PC-9 (cell line): Measurements from ENCODE around the gene FNIP2. TPM values are rescaled to one million over a fixed set of nuclear protein-coding genes. Genes with fewer than 3 reads are reported as not detected.

ENCODE experiments used
- BruUV-seq: library from RNA; stranded (reverse); fragments of 400-500 nt; replicated peaks from 2 replicates; lab custom pipeline; 2021; lab: Mats Ljungman, UMichigan
- CTCF ChIA-PET: fragments of 300-600 bp; sonication (Branson Sonifier 250); formaldehyde crosslinking; loops from one replicate; lab custom pipeline; 2022; ENCODE audit warnings: antibody characterized with exemption; lab: Charles Lee
- POLR2A ChIA-PET: fragments of 300-600 bp; sonication (Branson Sonifier 250); formaldehyde crosslinking; loops from one replicate; lab custom pipeline; 2022; ENCODE audit warnings: antibody characterized with exemption; ENCODE audit not compliant: unreplicated experiment; lab: Charles Lee
- DNase-seq, 2 experiments: peaks; one replicate each; pipeline versions ENCODE4 v3.0.0 to v3.0.0-alpha.2; 2015 to 2022; ENCODE audit warnings: mixed read lengths in 1 of 2
- H2AFZ ChIP-seq: fragments of 200-600 bp; sonication (generic); 2 replicates; pipeline ENCODE4 v1.8.1; 2017; ENCODE audit warnings: antibody characterized with exemption
- H3F3A ChIP-seq: fragments of 200-600 bp; sonication (generic); 2 replicates; pipeline ENCODE4 v1.8.1; 2017; ENCODE audit warnings: antibody characterized with exemption, mild to moderate bottlenecking, low read depth; ENCODE audit not compliant: insufficient read depth
- H3K27ac ChIP-seq: fragments of 200-600 bp; sonication (generic); 2 replicates; pipeline ENCODE4 v1.6.1; 2016; ENCODE audit warnings: mixed run types
- H3K27me3 ChIP-seq: fragments of 200-600 bp; sonication (generic); 2 replicates; pipeline ENCODE4 v1.6.1; 2016; ENCODE audit warnings: low read depth, mixed run types; ENCODE audit not compliant: insufficient read depth
- H3K36me3 ChIP-seq: fragments of 200-600 bp; sonication (generic); 2 replicates; pipeline ENCODE4 v1.6.1; 2016; ENCODE audit warnings: low read depth, mixed run types
- H3K4me1 ChIP-seq: fragments of 200-600 bp; sonication (generic); replicated peaks from 2 replicates; pipeline ENCODE4 v1.6.1; 2016; ENCODE audit warnings: mixed run types; ENCODE audit not compliant: insufficient read depth
- H3K4me2 ChIP-seq: fragments of 200-600 bp; sonication (generic); 2 replicates; pipeline ENCODE4 v1.6.1; 2017; ENCODE audit warnings: mixed run types
- H3K4me3 ChIP-seq: fragments of 200-600 bp; sonication (generic); 2 replicates; pipeline ENCODE4 v1.6.1; 2016; ENCODE audit warnings: mixed run types
- H3K79me2 ChIP-seq: fragments of 200-600 bp; sonication (generic); 2 replicates; pipeline ENCODE4 v1.6.1; 2017; ENCODE audit warnings: low read depth, mixed run types
- H3K9me2 ChIP-seq: fragments of 200-600 bp; sonication (generic); 2 replicates; pipeline ENCODE4 v1.8.1; 2017; ENCODE audit warnings: mild to moderate bottlenecking; ENCODE audit not compliant: insufficient read depth
- H3K9me3 ChIP-seq: fragments of 200-600 bp; sonication (generic); 2 replicates; pipeline ENCODE4 v1.8.1; 2016; ENCODE audit warnings: low read depth; ENCODE audit not compliant: insufficient read depth
- H4K20me1 ChIP-seq: fragments of 200-600 bp; sonication (generic); 2 replicates; pipeline ENCODE4 v1.8.1; 2017; ENCODE audit not compliant: insufficient read depth
- EZH2 ChIP-seq: fragments of 200-600 bp; sonication (generic); IDR thresholded peaks from 2 replicates; pipeline ENCODE4 v1.8.0; 2017; ENCODE audit warnings: antibody characterized with exemption, low read depth
- intact Hi-C: fragments of 100-400 bp; cut with micrococcal nuclease; formaldehyde crosslinking; loops from one replicate; pipeline ENCODE4 v1.10.0; 2022; ENCODE audit not compliant: unreplicated experiment
- total RNA-seq: library from RNA; stranded (reverse); gene quantifications from 2 replicates; pipeline ENCODE4 v1.2.3, GENCODE V29; 2021
- TF ChIP-seq, protein P1 (sequence below): fragments of 200-600 bp; sonication (generic); conservative IDR thresholded peaks from 2 replicates; pipeline ENCODE4 v1.6.1; 2017; ENCODE audit warnings: mixed run types, antibody characterized with exemption, mild to moderate bottlenecking, moderate library complexity

The FNIP2 gene
- total RNA-seq, 1 experiment from 2014 or later = 2.5 TPM

DNA sequence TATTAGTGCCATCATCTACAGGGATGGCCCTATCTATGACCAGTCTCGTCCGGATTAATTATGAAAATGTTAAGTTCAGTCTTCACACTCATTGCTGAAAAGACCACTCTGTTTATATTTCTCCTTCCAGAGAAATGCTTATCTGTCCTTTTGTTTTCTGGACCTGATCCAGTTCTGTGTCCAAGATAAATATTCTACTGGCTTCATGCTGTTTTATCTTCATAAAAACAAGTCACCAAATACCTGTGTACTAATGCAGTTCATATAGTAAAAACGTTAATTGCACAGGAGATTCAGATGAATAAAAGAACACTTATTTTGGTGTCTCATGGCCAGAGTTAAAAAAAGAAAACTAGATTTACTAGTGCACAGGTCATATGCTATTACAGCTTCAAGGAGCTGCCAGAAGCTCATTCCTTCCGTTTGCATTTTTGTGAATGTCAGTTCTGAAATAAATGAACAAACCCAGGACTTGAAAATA lies 17.3 kb downstream of the FNIP2 start:
- H3K9me2 ChIP-seq = no peaks in the 10 kb centered on the region
- no peaks in the 10 kb centered on the region for H3K36me3 ChIP-seq
- no peaks in the 10 kb centered on the region for H4K20me1 ChIP-seq
- no TSS peak for BruUV-seq
- intact Hi-C loops = no loop called here
- TF ChIP-seq EZH2 = no peak
- TF ChIP-seq, protein P1, sequence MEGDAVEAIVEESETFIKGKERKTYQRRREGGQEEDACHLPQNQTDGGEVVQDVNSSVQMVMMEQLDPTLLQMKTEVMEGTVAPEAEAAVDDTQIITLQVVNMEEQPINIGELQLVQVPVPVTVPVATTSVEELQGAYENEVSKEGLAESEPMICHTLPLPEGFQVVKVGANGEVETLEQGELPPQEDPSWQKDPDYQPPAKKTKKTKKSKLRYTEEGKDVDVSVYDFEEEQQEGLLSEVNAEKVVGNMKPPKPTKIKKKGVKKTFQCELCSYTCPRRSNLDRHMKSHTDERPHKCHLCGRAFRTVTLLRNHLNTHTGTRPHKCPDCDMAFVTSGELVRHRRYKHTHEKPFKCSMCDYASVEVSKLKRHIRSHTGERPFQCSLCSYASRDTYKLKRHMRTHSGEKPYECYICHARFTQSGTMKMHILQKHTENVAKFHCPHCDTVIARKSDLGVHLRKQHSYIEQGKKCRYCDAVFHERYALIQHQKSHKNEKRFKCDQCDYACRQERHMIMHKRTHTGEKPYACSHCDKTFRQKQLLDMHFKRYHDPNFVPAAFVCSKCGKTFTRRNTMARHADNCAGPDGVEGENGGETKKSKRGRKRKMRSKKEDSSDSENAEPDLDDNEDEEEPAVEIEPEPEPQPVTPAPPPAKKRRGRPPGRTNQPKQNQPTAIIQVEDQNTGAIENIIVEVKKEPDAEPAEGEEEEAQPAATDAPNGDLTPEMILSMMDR = no peak
- H3K27me3 ChIP-seq = no peaks in the 10 kb centered on the region
- H3K79me2 ChIP-seq = no peaks in the 10 kb centered on the region
- H2AFZ ChIP-seq = no peak overlapping the region
- H3K27ac ChIP-seq = no peak overlapping the region
- H3K4me2 ChIP-seq = no peak overlapping the region
- CTCF ChIA-PET = no interaction called here
- no peaks in the 10 kb centered on the region for H3F3A ChIP-seq
- no peaks in the 10 kb centered on the region for H3K9me3 ChIP-seq
- DNase-seq = no peak
- no peak overlapping the region for H3K4me3 ChIP-seq
- POLR2A ChIA-PET = no interaction called here
- H3K4me1 ChIP-seq = no peaks in the 10 kb centered on the region

DNA sequence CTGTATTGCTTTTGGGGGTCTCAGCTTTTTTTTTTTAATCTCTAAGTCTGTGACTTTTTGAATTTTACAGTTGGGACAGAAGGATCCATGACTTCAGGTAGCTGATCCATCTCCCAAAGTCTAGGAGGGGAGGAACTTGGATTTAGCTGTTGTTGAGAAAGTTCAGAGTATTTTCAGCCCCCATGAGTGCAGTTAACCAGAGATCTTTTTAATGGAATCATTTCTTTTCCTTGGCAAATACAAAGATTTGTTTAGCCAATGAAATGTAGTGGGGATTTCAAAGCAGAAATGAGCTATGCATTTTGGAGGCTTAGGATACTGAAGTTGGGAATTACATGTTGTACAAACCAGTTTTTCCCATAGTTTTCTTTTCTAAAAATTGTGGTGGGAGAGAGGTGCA lies 18.1 kb downstream of the FNIP2 start:
- no TSS peak for BruUV-seq
- ChIA-PET POLR2A (no interaction called here), CTCF (no interaction called here)
- Histone ChIP-seq H3K4me3 (no peak overlapping the region), H3K36me3 (no peaks in the 10 kb centered on the region), H3K27me3 (no peaks in the 10 kb centered on the region), H3K27ac (no peak overlapping the region), H3K4me1 (no peaks in the 10 kb centered on the region), H3F3A (no peaks in the 10 kb centered on the region), H3K4me2 (no peak overlapping the region), H2AFZ (no peak overlapping the region), H4K20me1 (no peaks in the 10 kb centered on the region), H3K9me2 (no peaks in the 10 kb centered on the region), H3K79me2 (no peaks in the 10 kb centered on the region), H3K9me3 (no peaks in the 10 kb centered on the region)
- DNase-seq = no peak
- intact Hi-C loops = no loop called here
- TF ChIP-seq, protein P1 = no peak
- TF ChIP-seq EZH2 = no peak

GRCh38 chr4:158787709-158788475 lies 19.1 kb downstream of the FNIP2 start:
- no peaks in the 10 kb centered on the region for H3K9me3 ChIP-seq
- no peaks in the 10 kb centered on the region for H3K79me2 ChIP-seq
- no peaks in the 10 kb centered on the region for H3K4me1 ChIP-seq
- no peak overlapping the region for H3K27ac ChIP-seq
- H3F3A ChIP-seq = no peaks in the 10 kb centered on the region
- ChIA-PET POLR2A (interaction anchor here (0.6 kb wide), 1 partner anchor 81 kb away, joined by 25 read pairs; no protein-coding TSS in a partner anchor), CTCF (interaction anchor here (0.9 kb wide), 1 partner anchor 61 kb away, joined by 3 read pairs; no protein-coding TSS in a partner anchor)
- TF ChIP-seq, protein P1 = no peak
- no peak for TF ChIP-seq EZH2
- H3K4me2 ChIP-seq = no peak overlapping the region
- DNase-seq = no peak
- H3K9me2 ChIP-seq = no peaks in the 10 kb centered on the region
- no peaks in the 10 kb centered on the region for H4K20me1 ChIP-seq
- intact Hi-C loops = no loop called here
- no peak overlapping the region for H2AFZ ChIP-seq
- no peaks in the 10 kb centered on the region for H3K36me3 ChIP-seq
- BruUV-seq = no TSS peak
- no peaks in the 10 kb centered on the region for H3K27me3 ChIP-seq
- no peak overlapping the region for H3K4me3 ChIP-seq
